ENCODE data around the gene SEL1L.
A peak's percentile ranks its signal among the peaks of the same experiment; 100 is the strongest.
"Not testable (repeated sequence)": the region's sequence is repeated elsewhere in the genome, so short reads cannot be mapped to it uniquely, and the experiment has no call there.

The SEL1L gene

DNA sequence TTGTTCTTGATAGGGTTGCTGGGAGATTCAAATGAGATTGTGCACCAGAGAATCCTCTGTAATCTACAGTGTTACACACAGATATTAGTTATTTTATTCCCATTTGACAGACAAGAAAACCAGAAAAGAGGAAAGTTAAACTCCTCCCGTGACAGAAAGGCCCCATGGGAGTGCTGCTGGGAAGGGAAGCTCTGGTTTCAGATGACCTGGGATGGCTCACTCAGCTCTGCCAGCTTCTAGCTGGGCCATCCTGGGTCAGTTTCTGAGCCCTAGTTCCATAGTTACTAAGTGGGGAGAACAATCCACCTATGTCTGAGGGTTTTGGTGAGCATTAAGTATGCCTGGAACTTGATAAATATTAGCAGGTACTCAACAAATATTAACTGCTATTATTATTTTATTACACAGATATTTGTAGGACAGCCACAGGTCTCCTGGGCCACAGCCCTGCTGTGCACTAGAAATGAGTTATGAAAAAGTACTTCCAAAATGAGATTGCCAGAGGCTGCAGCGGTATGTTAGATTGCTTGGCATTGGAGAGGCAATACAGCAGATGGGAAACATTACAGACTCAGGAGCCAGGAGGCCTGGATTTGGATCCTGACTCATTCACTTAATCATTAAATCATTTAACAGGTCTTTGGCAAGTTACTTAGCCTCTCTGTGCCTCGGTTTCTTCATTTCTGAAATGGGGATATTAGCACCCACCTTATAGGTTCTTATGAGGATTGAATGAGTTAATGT, 86.5 kb downstream of the SEL1L start:
- no peak for DNase-seq (ENCODE audit: low read depth in 2 of 2)

DNA sequence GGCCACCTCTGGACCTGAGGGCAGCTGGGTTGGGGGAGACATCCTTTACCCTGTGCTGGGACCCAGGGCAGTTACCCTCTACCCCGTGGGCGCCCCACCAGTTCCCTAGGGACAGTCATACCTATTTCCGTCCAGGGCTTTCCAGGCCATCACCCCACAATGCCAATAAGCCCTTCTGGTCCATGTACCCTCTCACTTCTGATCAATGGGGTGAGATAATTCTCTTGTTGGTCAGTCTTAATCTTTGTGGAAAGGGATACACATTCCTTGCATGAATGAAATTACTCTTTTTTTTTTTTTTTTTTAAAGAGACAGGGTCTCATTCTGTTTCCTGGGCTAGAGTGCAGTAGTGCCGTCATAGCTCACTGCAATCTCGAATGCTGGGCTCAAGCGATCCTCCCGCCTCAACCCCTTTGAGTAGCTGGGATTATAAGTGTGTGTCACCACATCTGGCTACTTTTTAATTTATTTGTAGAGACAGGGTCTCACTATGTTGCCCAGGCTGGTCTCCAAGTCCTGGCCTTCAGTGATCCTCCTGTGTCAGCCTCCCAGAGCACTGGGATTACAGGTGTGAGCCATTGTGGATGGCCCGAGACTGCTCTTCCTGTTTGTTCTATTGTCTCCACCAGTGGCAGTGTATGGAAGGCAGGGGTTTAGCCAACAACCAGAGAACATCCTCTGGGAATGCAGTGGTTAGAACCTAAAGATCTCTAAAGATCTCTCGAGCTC, 87.2 kb downstream of the SEL1L start:
- DNase-seq (ENCODE audit: low read depth in 2 of 2), result no peak

DNA sequence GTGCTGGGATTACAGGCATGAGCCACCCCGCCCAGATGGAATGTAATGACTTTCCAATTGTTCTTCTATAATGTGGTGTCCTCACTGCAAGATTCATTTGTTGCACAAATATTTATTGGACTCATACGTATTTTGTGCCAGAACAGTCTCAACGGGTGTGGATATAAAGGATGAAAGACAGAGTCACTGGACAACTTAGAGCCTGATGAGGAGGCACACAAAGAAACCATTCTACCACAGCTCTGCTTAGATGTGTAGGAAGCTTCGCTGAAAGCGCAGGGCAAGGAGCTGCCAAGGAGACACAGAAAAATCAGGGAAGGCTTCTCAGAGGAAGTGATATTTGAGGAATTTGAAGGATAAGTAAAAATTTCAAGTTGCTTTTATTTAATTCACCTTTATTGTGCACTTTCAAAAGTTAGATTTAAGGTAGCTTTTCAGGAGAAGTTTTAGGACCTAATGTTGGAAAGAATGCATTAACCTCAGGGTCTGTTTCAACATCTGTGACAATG, 92.0 kb downstream of the SEL1L start:
- DNase-seq (ENCODE audit: low read depth in 2 of 2), result no peak

DNA sequence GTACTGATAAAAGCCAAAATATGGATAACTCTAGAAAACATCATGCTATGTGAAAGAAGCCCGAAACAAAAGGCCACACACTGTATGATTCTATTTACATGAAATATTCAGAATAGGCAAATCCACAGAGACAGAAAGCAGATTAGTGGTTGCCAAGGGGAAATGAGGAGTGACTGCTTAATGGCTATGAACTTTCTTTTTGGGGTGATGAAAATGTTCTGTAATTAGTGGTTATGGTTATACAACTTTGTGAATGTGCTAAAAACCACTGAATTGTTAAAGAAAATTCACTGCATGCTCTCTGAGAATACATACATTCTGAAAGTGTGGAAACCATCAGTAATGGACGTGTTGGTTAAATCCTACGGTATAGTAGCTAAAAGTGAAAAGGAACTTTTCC, 93.6 kb downstream of the SEL1L start:
- DNase-seq (ENCODE audit: low read depth in 2 of 2), result no peak

GRCh38 chr14:81437244-81437643, 96.4 kb downstream of the SEL1L start:
- no peak for DNase-seq (ENCODE audit: low read depth in 2 of 2)

DNA sequence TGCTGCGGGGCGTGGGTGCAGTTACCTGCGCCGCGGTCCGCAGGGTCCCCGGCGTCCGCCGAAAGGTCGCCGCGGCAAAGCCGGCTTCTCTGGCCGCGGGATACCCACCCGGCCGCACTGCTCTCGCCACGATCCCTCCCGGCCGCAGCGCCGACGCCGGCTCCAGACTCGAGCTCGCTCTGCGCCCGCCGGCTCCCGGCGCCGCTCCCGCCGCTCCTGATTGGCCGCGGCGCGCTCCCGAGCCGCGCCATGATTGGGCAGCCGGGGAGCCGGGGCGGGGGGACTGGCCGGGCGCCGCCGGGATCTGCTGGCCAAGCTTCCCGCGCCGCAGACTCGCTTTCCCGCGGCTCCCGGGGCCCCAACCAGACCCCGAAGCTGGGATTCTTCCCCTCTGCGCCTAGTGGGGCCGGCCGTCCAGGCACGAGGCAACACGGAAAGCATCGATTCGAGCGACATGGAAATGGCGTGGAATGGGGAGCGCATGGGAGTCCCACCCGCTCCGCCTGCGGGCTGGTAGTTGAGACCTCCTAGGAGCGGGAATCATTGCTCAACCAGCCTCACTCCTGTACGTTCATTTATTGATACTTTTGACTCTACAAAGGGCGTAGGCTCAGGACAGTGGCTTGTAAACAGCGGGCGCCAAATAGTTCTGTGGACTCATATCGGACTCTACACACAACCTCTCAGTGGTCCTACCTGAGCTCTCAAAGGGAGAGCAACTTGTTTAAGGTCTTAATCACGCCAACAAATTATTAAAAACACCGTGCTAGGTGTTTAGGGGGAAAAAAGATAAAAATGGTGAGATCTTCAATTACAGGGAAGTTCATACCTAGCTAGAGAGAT, 97.1 kb downstream of the SEL1L start:
- DNase-seq (ENCODE audit: low read depth in 2 of 2), result peak in 1 of 2 donors; percentile 30

GRCh38 chr14:81435391-81436295, 98.0 kb downstream of the SEL1L start:
- no peak for DNase-seq (ENCODE audit: low read depth in 2 of 2)

DNA sequence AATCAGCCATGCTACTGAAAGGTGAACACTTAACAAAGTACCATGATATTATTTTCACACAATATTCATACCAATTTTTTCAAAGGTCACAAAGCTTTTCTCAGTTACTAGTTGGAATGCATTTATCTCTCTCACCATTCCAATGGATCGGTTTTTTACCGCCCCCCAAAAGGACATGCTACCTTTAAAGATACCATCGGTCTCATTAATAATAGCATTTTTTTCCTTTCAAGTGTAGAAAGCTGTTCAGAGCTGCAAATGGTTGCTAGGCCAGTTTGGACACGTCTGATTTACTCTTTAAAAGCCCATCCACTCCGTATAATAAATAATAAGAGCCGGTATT, 98.6 kb downstream of the SEL1L start:
- no peak for DNase-seq (ENCODE audit: low read depth in 2 of 2)

DNA sequence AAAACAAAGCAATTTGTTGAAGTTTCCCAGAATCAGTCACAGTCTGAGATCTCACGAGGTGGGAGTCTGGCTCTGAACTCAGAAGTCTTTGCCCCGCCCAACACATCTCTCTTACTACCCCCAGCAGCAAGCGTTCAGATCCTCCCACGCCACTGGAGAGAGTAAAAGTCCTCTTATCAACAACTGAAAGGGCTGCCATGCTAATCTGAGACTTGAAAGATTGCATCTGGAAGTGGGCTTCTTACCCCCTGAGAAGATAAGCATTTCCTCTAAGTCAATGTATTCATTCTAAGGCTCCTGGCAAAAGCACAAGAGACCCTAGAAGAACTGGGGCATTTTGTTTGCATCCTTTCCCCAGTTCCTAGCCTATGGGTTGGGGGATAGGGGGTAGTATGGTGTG, 99.4 kb downstream of the SEL1L start:
- DNase-seq (ENCODE audit: low read depth in 2 of 2), result no peak

- no peak for DNase-seq (ENCODE audit: low read depth in 2 of 2)
Observed at GRCh38 chr14:81433378-81433777, 100.3 kb downstream of the SEL1L start.

GRCh38 chr14:81432219-81432661, 101.4 kb downstream of the SEL1L start:
- no peak for DNase-seq (ENCODE audit: low read depth in 2 of 2)

- no peak for DNase-seq (ENCODE audit: low read depth in 2 of 2)
Observed at GRCh38 chr14:81430235-81430634, 103.4 kb downstream of the SEL1L start.

DNA sequence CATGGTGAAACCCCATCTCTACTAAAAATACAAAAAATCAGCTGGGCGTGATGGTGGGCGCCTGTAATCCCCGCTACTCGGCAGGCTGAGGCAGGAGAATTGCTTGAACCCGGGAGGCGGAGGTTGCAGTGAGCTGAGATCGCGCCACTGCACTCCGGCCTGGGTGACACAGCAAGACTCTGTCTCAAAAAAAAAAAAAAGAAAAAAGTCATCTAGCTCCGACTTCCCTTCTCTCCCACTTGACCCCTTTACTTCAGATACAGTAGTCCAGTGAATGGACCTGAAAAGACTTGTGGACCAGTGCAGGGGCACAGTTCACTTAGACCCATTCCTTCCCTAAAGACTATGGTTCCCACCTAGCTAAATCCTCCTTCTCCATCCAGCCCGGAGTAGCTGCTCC, 103.9 kb downstream of the SEL1L start:
- not testable (repeated sequence) for DNase-seq (ENCODE audit: low read depth in 2 of 2)

DNA sequence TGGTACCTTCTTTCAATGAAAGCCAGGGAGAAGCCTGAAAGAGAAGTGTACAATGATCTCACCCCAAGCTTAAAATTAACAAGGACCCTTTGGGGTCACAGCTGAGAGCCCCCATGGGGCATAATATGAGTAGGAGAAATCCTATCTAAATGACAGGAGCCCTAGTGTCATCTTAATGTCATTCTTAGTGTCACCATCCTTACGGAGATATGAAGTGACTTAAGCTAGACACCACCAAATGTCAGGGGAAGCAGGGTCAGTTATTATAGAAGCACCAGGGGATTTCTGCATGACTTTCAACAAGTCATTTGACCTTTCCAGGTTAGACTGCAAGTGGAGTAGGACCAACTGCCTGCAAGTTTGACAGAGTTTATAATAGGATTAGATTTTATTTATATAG, 104.6 kb downstream of the SEL1L start:
- DNase-seq (ENCODE audit: low read depth in 2 of 2), result no peak

GRCh38 chr14:81427348-81428058, 106.2 kb downstream of the SEL1L start:
- no peak for DNase-seq (ENCODE audit: low read depth in 2 of 2)

DNA sequence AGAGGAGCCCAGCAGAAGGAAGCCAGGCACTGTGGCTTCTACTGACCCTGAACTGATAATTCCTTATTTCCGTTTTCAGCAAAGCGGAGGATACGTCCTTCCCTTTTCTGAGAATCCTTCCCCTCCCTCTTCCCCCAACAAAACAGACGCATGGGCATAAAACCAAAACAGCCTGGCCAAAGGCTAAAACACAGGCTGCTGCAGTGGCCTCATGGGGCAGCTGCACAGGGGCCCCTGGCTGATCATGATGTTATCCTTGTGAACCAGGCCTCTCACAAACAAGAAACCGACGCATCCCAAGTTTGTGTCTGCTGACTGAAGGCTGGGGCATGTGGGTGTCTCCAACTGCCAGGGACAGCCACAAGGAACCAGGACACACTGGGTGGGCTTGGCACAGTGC, 110.1 kb downstream of the SEL1L start:
- DNase-seq (ENCODE audit: low read depth in 2 of 2), result no peak

Data from stimulated activated CD4-positive, alpha-beta T cell treated with anti-CD3 and anti-CD28 coated beads, Interleukin-1b, Interleukin-23, amount 100 ng/mL, for 1 hour (primary cell).